ENCODE data around the gene NPIPA8.
"Not testable (repeated sequence)": the region's sequence is repeated elsewhere in the genome, so short reads cannot be mapped to it uniquely, and the experiment has no call there.

Gene NPIPA8

DNA sequence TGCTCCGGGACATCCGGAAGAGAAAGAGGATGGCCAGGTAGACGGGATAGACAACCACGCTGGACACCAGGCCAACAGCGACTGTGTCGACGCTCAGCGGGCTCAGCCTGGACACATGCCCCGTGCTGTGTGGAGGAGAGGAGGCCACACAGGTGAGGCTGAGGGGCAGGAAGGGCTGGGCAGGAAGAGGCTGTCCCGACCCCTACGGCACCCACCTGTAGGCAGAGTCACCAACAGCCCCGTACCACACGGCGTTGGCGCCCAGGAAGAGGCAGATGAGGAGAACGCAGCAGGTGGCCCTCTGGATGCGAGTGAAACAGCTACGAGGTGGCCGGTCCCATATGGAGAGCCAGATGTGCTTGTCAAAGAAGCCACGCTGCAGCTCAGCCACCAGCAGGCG lies at the start of gene NPIPA8:
Gene NPIPA8, minus strand, starts transcription at position 101 of the 400 bp plus-strand sequence. CDS start 4,074 bp downstream, outside the sequence.
- not testable (repeated sequence) for DNase-seq (ENCODE audit: low read depth in 2 of 2)

- DNase-seq (ENCODE audit: low read depth in 2 of 2), result not testable (repeated sequence)
Measured at GRCh38 chr16:18385285-18385684, 48.7 kb upstream of the NPIPA8 start.

DNA sequence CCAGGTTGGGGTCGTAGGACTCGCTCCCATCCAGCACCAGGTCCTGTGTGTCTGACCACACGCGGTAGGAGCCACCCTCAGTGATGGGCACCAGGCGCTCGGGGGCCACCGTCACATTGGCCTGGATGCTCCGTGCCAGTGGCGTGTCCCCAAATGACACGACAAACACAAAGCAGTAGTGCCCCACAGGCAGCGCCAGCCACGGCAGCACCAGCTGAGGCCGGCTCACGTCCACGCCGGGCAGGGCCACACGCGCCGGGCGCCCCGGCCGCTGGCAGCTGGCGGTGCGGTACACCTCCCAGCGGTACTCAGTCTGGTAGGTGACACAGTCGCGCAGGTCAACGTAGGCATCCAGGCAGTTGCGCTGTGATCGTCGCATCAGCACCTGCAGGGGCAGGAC lies 48.3 kb upstream of the NPIPA8 start:
- not testable (repeated sequence) for DNase-seq (ENCODE audit: low read depth in 2 of 2)

GRCh38 chr16:18384098-18384636 lies 47.6 kb upstream of the NPIPA8 start:
- DNase-seq (ENCODE audit: low read depth in 2 of 2), result not testable (repeated sequence)

DNA sequence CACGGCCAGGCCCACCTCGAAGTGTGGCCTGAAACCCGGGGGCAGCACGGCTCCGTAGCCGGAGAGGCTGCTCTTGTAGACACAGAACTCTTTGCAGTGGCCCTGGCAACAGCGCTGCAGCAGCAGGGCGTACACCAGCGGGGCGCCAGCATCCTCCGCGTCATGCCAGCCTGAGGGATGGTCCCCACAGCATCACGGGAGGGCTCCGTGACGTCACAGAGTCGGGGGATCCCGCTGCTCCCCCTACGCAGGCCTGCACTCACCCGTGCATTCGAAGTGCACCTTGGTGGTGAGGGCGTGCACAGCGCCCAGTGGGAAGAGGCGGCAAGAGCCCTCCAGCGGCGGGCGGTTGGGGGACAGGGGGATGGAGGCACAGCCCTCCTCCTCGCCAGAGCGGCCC lies 46.2 kb upstream of the NPIPA8 start:
- DNase-seq (ENCODE audit: low read depth in 2 of 2), result not testable (repeated sequence)

DNA sequence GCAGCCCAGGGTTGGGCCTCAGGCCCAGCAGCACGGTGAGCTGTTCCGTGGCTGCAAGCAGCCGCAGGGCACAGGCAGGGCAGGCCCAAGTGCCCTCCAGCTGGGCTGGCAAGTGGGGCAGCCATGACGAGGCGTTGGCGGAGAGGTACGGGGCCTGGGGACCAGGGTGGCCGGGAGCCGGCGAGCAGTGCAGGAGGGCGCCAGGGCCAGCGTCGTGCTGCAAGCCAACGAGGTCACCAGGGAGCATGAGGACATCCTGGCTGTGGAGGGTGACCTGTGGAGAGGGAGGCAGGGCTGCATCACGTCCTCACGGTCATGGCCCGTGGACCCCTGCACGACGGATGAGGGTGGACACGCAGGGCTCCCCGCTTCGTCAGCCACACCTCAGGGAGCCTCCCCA lies 11.2 kb upstream of the NPIPA8 start:
- not testable (repeated sequence) for DNase-seq (ENCODE audit: low read depth in 2 of 2)

DNA sequence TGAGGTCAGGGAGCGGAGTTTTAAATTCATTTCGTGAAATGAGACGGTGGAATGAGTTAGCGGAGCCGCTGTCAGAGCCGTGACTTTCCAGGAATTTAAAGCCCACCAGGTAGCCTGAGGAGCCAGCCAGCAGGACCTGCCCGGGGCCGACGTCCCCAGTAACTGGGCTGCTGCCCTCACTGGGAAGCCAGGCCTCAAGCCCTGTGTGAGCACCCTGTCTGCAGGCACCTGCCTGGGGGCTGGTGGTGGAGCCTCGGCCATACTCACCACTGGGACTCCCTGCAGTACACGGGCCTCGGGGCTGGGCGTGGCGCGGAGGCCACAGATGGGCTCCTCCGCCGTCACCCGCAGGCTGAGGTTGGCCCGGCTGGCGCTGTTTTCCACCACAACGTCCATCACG lies 10.5 kb upstream of the NPIPA8 start:
- DNase-seq (ENCODE audit: low read depth in 2 of 2), result not testable (repeated sequence)

DNA sequence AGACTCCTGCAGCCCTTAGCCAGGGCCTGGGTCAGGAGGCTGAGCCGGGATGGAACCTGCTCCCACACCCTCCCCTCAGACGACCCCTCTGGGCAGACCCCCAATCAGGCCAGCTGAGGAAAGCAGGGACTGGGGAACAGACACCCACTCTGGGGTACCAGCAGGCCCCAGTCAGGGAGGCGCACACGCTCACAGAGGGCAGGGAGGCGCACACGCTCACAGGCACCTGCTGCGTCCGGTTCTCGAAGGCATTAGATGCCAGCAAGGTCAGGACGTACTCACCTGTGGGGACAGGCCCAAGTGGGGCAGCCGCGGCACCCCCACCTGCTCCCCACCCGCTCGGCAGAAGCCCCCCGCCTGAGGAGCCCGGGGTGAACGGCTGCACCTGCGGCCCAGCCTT lies 8.1 kb upstream of the NPIPA8 start:
- not testable (repeated sequence) for DNase-seq (ENCODE audit: low read depth in 2 of 2)

- DNase-seq (ENCODE audit: low read depth in 2 of 2), result not testable (repeated sequence)
Measured at GRCh38 chr16:18341986-18342385, 5.5 kb upstream of the NPIPA8 start.

DNA sequence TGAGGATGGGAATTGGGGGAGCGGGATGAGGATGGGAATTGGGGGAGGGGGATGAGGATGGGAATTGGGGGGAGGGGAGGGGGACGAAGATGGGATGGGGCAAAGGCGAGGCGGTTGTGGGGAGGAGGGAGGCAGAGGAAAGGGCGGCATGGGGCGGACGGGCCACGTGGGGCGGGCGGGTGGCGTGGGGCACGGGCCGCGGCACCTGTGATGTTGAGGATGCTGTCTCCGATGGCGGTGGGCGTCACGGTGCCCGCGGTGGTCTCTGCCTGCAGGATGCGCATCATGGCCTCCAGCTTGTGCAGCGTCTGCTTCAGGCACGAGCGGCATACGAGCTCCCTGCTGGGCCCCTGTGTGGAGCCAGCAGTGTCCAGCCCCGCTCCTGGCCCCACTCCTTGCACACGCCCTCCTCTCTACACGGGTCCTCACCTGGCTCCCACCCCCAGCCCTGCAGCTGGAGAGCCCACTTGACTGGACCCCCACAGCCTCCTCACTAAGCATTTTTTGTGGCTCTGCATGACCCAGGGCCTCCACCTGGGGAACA lies 5.0 kb upstream of the NPIPA8 start:
- not testable (repeated sequence) for DNase-seq (ENCODE audit: low read depth in 2 of 2)

DNA sequence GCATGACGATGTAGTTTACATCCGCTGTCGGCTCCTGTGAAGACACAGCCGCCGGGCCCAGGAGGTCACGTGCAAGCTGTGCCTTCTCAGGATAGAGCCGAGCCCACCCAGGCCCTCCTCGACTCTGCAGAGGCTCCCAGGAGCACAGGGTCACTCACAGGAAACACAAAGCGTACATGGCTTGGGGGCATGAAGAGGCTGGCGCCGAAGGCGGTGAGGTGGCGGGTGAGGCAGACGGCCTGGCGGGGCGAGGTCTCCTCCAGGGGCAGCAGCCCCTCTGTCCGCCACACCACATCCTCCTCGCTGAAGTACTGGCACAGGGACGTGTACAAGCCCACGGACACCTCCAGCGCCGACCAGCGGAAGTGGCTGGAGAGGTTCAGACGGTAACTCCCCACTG lies 2.7 kb upstream of the NPIPA8 start:
- not testable (repeated sequence) for DNase-seq (ENCODE audit: low read depth in 2 of 2)

- DNase-seq (ENCODE audit: low read depth in 2 of 2), result not testable (repeated sequence)
Measured at GRCh38 chr16:18311811-18312210, 24.7 kb downstream of the NPIPA8 start.

DNA sequence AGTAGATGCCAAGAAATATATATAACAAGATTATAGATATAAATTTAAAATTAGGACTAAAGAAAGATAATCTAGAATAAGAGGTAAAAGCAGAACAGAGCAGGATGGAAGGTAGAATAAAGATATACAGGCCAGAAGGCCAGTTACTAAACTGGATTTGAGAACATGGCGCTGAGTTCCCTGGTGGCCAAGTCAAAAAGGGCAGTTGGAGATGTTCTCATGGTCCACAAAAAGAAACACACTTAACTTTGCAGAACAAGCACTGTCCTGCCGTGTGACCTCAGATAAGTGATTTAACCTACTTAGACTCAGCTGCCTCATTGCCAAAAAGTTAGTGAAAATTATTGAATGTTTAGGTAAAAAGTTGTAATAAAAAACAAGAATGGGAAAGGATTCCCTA lies 27.4 kb downstream of the NPIPA8 start:
- not testable (repeated sequence) for DNase-seq (ENCODE audit: low read depth in 2 of 2)

GRCh38 chr16:18307241-18307640 lies 29.3 kb downstream of the NPIPA8 start:
- DNase-seq (ENCODE audit: low read depth in 2 of 2), result not testable (repeated sequence)

DNA sequence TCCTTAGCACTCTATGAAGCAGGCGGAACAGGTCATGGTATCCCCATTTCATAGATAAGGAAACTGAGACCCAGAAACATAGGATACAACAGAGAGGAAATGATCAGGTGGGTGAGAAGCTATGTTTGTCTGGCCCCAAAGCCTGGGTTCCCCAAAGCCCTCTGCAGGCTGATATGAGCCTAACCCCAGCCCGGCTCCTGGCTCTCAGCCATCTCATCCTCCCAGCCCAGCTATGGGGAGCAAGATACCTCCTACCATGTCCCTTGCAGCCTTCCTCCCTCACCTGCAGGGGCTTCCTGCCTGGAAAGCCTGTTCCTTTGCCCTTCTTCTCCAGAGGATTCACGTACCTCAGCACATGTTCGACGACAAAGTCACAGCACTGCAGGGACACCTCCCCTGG lies 30.5 kb downstream of the NPIPA8 start:
- not testable (repeated sequence) for DNase-seq (ENCODE audit: low read depth in 2 of 2)

DNA sequence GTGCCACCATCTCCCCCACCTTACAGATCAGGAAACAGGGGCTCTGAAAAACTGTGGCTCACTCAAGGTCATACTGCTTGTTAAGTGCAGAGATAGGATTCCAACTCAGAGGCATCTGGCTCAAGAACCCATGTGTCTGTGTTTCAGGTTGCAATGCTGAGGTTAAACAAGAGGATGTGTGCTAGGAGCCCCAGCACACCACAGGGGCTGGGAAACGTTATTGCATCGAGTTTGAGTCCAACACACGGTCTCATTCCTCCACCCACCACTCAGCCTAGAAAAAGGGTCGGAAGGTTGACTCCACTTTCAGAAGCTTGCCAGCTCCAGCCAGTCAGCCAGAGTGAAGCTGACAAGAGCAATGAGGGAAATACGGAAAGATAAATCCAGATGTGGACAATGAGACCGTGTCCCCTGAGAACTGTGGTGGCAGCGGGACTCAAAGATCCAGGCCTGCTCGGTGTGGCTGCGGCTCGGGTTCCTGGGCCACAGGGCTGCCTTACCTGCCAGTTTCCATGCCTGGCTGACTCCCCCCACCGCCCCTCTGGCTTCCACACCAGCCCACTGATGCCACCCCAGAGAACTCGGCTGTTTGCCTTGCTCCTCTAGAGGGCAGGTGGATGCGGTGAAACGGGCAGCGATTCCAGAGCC lies 33.4 kb downstream of the NPIPA8 start:
- DNase-seq (ENCODE audit: low read depth in 2 of 2), result not testable (repeated sequence)

DNA sequence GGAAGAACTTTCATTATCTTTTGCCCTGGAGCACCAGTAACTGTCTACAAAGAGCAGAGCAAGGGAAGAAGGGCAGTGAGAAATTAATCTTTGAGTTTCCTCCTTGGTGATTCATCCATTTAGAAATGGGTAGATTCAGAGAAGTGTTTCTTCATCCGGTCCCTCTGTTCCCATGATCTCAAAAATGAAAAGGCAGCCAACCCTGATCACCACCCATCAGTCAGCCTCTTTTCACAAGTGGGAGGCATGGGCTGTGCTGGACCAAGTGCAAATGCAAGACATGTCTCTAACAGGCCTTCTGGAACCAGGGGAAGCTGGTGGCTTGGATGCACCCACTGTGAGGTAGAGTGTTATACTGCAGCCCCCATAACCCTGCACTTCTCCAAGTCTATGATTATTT lies 38.8 kb downstream of the NPIPA8 start:
- not testable (repeated sequence) for DNase-seq (ENCODE audit: low read depth in 2 of 2)

- not testable (repeated sequence) for DNase-seq (ENCODE audit: low read depth in 2 of 2)
Measured at GRCh38 chr16:18296931-18297330, 39.6 kb downstream of the NPIPA8 start.

GRCh38 chr16:18294371-18294770 lies 42.2 kb downstream of the NPIPA8 start:
- DNase-seq (ENCODE audit: low read depth in 2 of 2), result not testable (repeated sequence)

DNA sequence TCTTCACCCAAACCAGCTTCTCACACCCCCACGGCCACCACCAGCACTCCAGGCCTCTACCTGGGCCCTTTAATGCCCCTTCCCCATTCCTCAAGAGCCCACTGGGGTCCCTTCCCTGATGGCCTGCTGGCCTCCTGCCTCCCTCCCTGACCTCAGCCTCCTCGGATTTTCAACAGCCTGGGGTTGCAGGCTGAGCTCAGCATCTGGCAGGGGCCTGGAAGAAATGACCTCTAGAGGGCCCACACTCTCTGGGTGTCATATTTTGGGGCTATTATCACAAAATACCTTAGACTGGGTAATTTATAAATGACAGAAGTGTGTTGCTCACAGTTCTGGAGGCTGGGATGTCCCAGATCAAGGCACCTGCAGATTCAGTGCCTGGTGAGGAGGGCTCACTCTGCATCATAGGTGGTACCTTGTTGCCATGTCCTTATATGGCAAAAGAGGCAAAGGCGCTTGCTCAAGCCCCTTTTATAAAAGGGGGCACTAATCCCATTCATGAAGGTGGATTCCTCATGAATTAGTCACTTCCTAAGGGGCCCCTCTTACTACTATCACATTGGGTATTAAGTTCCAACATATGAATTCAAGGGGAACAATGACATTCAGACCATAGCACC lies 43.1 kb downstream of the NPIPA8 start:
- not testable (repeated sequence) for DNase-seq (ENCODE audit: low read depth in 2 of 2)

GRCh38 chr16:18290959-18291358 lies 45.6 kb downstream of the NPIPA8 start:
- not testable (repeated sequence) for DNase-seq (ENCODE audit: low read depth in 2 of 2)

- DNase-seq (ENCODE audit: low read depth in 2 of 2), result not testable (repeated sequence)
Measured at GRCh38 chr16:18286342-18286741, 50.2 kb downstream of the NPIPA8 start.

DNA sequence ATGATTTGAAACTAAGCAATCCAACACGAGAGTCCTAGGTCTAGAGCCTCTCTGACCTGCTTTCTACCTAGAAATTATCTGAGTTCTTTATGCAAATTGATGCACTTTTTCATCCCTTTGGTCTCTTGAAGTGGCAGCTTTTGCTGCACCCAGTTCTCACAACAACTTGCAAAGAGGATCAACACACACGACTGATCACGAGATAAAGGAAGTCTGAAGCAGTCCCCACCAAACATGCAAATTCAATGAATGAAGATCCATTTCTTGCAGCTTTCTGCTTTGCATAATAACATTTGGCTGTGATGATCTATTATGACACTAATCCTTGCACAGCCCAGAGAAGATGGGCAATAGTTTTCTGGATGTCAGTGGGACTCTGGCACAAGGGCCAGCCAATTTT lies 56.2 kb downstream of the NPIPA8 start:
- not testable (repeated sequence) for DNase-seq (ENCODE audit: low read depth in 2 of 2)

All from stimulated activated CD4-positive, alpha-beta T cell treated with anti-CD3 and anti-CD28 coated beads, Interleukin-1b, Interleukin-23, amount 100 ng/mL, for 4 hours (primary cell).